ENCODE results near the gene C20orf141. TPM values are rescaled to one million over a fixed set of nuclear protein-coding genes. Genes with fewer than 3 reads are reported as not detected.
"Not testable (repeated sequence)": the region's sequence is repeated elsewhere in the genome, so short reads cannot be mapped to it uniquely, and the experiment has no call there.

Gene C20orf141
- total and polyA plus RNA-seq, 9 donors = 0.69 TPM; not detected in 8

- Histone ChIP-seq H3K27ac (no peak overlapping the region), H3K9me3 (no peaks in the 10 kb centered on the region), H3K4me3 (no peak overlapping the region), H3K27me3 (no peaks in the 10 kb centered on the region), H3K36me3 (no peaks in the 10 kb centered on the region), H3K4me1 (ENCODE audit: insufficient read depth) (peaks cover 27% of the 10 kb centered on the region)
- WGBS, 3 donors = 10 to 21% (median 21%) methylated on average over 5 of the region's 5 CpGs
- intact Hi-C loops (cut with DNase I) = no loop called here
- TF ChIP-seq POLR2A (IDR thresholded peaks at IDR 0.05) (no peak), CTCF (IDR thresholded peaks at IDR 0.05) (no peak), EP300 (IDR thresholded peaks at IDR 0.05) (no peak)
- peak in 2 of 5 donors; percentile 37 to 49 for DNase-seq
Observed at GRCh38 chr20:2822073-2822472, 7.3 kb downstream of the C20orf141 start.

- no peaks in the 10 kb centered on the region for H3K27me3 ChIP-seq
- TF ChIP-seq EP300 (IDR thresholded peaks at IDR 0.05) (no peak), CTCF (IDR thresholded peaks at IDR 0.05) (no peak), POLR2A (IDR thresholded peaks at IDR 0.05) (no peak)
- WGBS, 3 donors = 91 to 96% (median 95%) methylated on average over 2 of the region's 2 CpGs
Observed at GRCh38 chr20:2825761-2826160, 11.0 kb downstream of the C20orf141 start.

GRCh38 chr20:2826655-2827054 lies 11.9 kb downstream of the C20orf141 start:
- 82 to 87% (median 86%) methylated on average over 4 of the region's 4 CpGs for WGBS, 3 donors
- Histone ChIP-seq H3K4me3 (no peak overlapping the region), H3K9me3 (no peaks in the 10 kb centered on the region), H3K36me3 (no peaks in the 10 kb centered on the region), H3K4me1 (ENCODE audit: insufficient read depth) (peaks cover 2% of the 10 kb centered on the region), H3K27ac (no peak overlapping the region), H3K27me3 (no peaks in the 10 kb centered on the region)
- TF ChIP-seq EP300 (IDR thresholded peaks at IDR 0.05) (no peak), CTCF (IDR thresholded peaks at IDR 0.05) (no peak), POLR2A (IDR thresholded peaks at IDR 0.05) (no peak)
- DNase-seq = no peak
- intact Hi-C loops (cut with DNase I) = no loop called here

More at GRCh38 chr20:2825761-2826160, 11.0 kb downstream of the C20orf141 start:
- no peaks in the 10 kb centered on the region for H3K36me3 ChIP-seq
- peaks cover 6% of the 10 kb centered on the region for H3K4me1 ChIP-seq (ENCODE audit: insufficient read depth)
- intact Hi-C loops (cut with DNase I) = no loop called here
- no peak overlapping the region for H3K27ac ChIP-seq
- no peak for DNase-seq
- no peaks in the 10 kb centered on the region for H3K9me3 ChIP-seq
- H3K4me3 ChIP-seq = no peak overlapping the region

- intact Hi-C loops (cut with DNase I) = no loop called here
- no peaks in the 10 kb centered on the region for H3K27me3 ChIP-seq
- 77 to 80% (median 78%) methylated on average over 6 of the region's 6 CpGs for WGBS, 3 donors
- no peak overlapping the region for H3K27ac ChIP-seq
- no peaks in the 10 kb centered on the region for H3K4me1 ChIP-seq (ENCODE audit: insufficient read depth)
- H3K9me3 ChIP-seq = no peaks in the 10 kb centered on the region
- TF ChIP-seq EP300 (IDR thresholded peaks at IDR 0.05) (no peak), POLR2A (IDR thresholded peaks at IDR 0.05) (no peak), CTCF (IDR thresholded peaks at IDR 0.05) (no peak)
- no peak for DNase-seq
- H3K4me3 ChIP-seq = no peak overlapping the region
- H3K36me3 ChIP-seq = no peaks in the 10 kb centered on the region
Observed at GRCh38 chr20:2829376-2829775, 14.6 kb downstream of the C20orf141 start.

- H3K36me3 ChIP-seq; H3K4me1 ChIP-seq (ENCODE audit: insufficient read depth); intact Hi-C loops (cut with DNase I); H3K4me3 ChIP-seq; DNase-seq; H3K9me3 ChIP-seq; H3K27me3 ChIP-seq; H3K27ac ChIP-seq: not testable (repeated sequence)
- 61 to 79% (median 75%) methylated on average over 7 of the region's 7 CpGs for WGBS, 3 donors
Observed at GRCh38 chr20:2831206-2831605, 16.4 kb downstream of the C20orf141 start.
